Right lobe of liver (tissue), 4 donors: ENCODE results near the gene COL18A1.

Experiments used
- POLR2A ChIP-seq: fragments of 450-650 bp; IDR thresholded peaks from one replicate; pipeline ENCODE4 v1.6.1; 2017; ENCODE audit warnings: antibody characterized with exemption, mild to moderate bottlenecking
- TF ChIP-seq, protein P1 (sequence below), 4 donors: fragments of 200-600 bp in 3 of 4; fragments of 450-650 bp in 1 of 4; IDR thresholded peaks; one replicate each; pipeline versions ENCODE4 v1.5.1 to v1.8.0; 2016 to 2022; ENCODE audit warnings: antibody characterized with exemption in 4 of 4, mild to moderate bottlenecking in 2 of 4
- donor health status: DM: no; HTN: no; CAD: no.
- donor health status: DM: no; HTN: no; CAD: no.
- donor health status: DM: no; HTN: yes; CAD: no.

DNA sequence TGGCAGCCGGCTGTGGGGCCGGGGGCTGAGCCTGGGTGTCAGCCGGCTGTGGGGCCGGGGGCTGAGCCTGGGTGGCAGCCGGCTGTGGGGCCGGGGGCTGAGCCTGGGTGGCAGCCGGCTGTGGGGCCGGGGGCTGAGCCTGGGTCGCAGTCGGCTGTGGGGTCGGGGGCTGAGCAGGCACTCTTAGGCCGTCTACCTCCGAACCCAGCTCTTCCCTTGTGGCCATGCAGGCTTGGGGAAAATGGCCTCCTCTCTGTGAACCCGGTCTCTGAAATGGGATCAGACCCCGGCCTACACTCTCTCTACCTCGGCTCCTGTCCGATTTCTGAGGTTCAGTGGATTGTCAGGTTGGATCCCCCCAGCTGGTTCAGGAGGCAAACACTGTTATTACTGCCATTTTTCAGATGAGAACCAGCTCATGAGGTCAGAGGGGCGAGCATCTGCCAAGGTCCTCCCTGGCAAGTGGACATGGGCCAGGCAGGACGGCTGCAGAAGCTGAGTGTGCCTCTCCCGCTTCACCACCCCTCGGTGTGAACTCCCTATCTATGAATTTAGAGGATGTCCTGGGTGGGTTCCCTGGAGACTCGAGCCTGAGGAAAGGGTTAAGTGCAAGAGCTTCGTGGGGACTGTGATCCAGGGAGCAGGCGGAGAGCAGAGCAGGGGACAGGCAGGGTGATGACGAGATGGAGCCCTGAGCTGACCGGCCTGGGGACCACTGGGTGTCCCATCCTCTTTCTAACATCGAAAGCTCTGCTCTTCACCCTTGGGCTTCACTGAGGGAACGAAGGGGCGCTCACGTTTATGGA lies 10.9 kb upstream of the COL18A1 start:
- TF ChIP-seq, protein P1, sequence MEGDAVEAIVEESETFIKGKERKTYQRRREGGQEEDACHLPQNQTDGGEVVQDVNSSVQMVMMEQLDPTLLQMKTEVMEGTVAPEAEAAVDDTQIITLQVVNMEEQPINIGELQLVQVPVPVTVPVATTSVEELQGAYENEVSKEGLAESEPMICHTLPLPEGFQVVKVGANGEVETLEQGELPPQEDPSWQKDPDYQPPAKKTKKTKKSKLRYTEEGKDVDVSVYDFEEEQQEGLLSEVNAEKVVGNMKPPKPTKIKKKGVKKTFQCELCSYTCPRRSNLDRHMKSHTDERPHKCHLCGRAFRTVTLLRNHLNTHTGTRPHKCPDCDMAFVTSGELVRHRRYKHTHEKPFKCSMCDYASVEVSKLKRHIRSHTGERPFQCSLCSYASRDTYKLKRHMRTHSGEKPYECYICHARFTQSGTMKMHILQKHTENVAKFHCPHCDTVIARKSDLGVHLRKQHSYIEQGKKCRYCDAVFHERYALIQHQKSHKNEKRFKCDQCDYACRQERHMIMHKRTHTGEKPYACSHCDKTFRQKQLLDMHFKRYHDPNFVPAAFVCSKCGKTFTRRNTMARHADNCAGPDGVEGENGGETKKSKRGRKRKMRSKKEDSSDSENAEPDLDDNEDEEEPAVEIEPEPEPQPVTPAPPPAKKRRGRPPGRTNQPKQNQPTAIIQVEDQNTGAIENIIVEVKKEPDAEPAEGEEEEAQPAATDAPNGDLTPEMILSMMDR (IDR thresholded peaks at IDR 0.05): no peak
- TF ChIP-seq POLR2A: no peak
